ENCODE data around the gene TWF2.
A peak's percentile ranks its signal among the peaks of the same experiment; 100 is the strongest.
"Not testable (repeated sequence)": the region's sequence is repeated elsewhere in the genome, so short reads cannot be mapped to it uniquely, and the experiment has no call there.

Gene TWF2

DNA sequence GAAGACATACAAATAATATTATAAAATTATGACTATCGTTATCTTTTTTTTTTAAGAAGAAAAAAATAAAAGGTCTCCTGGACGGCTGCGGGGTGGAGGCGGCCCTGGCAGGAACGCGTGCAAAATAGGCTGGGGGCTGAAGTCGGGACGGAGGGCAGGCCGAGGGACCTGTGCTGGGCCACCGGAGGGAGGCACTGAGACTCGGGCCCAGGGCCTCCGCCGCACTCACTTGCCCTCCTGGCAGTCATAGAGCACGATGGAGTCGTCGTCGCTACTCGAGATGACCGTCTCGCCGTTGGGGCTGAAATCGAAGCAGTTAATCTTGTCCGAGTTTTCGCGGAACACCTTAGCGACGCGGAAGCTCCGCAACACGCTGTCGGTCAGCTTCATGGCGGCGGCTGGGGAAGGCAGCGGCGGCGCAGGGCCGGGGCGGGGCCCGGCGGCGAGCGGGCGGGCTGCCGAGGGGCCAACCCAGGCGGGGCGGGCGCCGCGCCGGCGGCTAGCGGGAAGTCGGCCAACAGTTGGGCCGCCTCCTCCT, 39.1 kb upstream of the TWF2 start:
- H3K9ac ChIP-seq, result peak overlapping the region; percentile 95
- peaks cover 50% of the 10 kb centered on the region for H3K79me2 ChIP-seq (ENCODE audit: insufficient read depth, low read depth)
- H3K4me1 ChIP-seq (ENCODE audit: low read depth, poor library complexity, severe bottlenecking), result peaks cover 48% of the 10 kb centered on the region
- peak overlapping the region; percentile 88 for H3K27ac ChIP-seq
- H3K27me3 ChIP-seq (ENCODE audit: insufficient read depth, low read depth), result no peaks in the 10 kb centered on the region
- TF ChIP-seq, protein P1, sequence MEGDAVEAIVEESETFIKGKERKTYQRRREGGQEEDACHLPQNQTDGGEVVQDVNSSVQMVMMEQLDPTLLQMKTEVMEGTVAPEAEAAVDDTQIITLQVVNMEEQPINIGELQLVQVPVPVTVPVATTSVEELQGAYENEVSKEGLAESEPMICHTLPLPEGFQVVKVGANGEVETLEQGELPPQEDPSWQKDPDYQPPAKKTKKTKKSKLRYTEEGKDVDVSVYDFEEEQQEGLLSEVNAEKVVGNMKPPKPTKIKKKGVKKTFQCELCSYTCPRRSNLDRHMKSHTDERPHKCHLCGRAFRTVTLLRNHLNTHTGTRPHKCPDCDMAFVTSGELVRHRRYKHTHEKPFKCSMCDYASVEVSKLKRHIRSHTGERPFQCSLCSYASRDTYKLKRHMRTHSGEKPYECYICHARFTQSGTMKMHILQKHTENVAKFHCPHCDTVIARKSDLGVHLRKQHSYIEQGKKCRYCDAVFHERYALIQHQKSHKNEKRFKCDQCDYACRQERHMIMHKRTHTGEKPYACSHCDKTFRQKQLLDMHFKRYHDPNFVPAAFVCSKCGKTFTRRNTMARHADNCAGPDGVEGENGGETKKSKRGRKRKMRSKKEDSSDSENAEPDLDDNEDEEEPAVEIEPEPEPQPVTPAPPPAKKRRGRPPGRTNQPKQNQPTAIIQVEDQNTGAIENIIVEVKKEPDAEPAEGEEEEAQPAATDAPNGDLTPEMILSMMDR (conservative IDR thresholded peaks at IDR 0.05; ENCODE audit: low read depth, low read length), result no peak
- no peak overlapping the region for H2AFZ ChIP-seq (ENCODE audit: low read depth)
- H3K4me2 ChIP-seq, result peak overlapping the region; percentile 93; the same call in 1 of the 2 replicates
- H3K4me3 ChIP-seq (IDR thresholded peaks at IDR 0.05; ENCODE audit: insufficient read depth, low read depth, low read length), result no peak overlapping the region
- 0 out of 2 replicates have a peak, but pooled peaks cover 8% of the 10 kb centered on the region for H4K20me1 ChIP-seq (ENCODE audit: insufficient read depth)
- H3K36me3 ChIP-seq (ENCODE audit: insufficient read depth), result no peaks in the 10 kb centered on the region

DNA sequence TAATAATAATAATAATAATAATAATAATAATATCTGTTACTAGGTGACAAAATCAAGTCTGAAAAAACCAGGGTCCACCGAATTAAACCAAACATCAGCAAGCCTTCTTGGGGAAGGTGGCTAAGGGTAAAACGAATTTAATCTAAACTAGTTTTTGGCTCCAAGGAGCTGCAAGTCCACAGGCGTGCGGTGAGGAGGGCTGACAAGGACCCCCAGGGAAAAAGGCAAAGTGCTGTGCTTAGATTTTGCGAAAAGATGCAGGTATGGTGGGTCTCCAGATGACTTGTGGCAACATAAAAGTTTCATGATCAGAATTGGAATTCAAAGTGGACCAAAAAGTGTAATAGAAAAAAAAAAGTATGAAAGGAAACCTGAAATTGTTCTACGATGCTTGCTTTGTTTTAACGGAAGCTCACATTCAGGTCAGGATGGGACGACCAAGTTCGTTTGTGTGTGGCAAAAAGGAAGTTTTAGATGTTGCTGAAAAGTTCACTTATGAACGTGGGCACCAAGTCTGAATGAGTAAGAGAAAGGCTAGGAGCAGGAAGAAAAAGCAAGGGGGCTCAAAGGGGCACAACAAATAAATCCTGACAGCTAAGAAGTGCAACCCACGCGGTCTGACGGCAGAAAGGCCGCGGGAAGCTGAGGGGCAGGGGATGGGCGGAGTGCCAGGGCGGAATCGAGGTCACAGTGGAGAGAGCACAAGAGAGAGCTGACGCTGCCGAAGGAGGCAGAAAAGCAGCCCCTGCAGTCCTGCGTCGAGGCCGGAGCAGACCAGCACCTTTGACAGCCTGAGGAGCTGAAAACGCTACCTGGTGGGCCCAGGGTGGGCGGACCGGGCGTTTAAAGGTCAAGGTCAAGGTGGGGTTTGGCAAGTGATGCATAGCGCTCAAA, 38.4 kb upstream of the TWF2 start:
- TF ChIP-seq, protein P1 (conservative IDR thresholded peaks at IDR 0.05; ENCODE audit: low read depth, low read length), result no peak
- Histone ChIP-seq H3K9ac (peak overlapping the region; percentile 95), H3K4me3 (IDR thresholded peaks at IDR 0.05; ENCODE audit: insufficient read depth, low read depth, low read length) (no peak overlapping the region), H4K20me1 (ENCODE audit: insufficient read depth) (0 out of 2 replicates have a peak, but pooled peaks cover 13% of the 10 kb centered on the region), H3K27me3 (ENCODE audit: insufficient read depth, low read depth) (no peaks in the 10 kb centered on the region), H3K4me1 (ENCODE audit: low read depth, poor library complexity, severe bottlenecking) (peaks cover 55% of the 10 kb centered on the region), H3K27ac (peak overlapping the region; percentile 88), H3K4me2 (peak overlapping the region; percentile 93; the same call in 1 of the 2 replicates), H3K79me2 (ENCODE audit: insufficient read depth, low read depth) (peaks cover 58% of the 10 kb centered on the region), H3K36me3 (ENCODE audit: insufficient read depth) (no peaks in the 10 kb centered on the region), H2AFZ (ENCODE audit: low read depth) (no peak overlapping the region)

DNA sequence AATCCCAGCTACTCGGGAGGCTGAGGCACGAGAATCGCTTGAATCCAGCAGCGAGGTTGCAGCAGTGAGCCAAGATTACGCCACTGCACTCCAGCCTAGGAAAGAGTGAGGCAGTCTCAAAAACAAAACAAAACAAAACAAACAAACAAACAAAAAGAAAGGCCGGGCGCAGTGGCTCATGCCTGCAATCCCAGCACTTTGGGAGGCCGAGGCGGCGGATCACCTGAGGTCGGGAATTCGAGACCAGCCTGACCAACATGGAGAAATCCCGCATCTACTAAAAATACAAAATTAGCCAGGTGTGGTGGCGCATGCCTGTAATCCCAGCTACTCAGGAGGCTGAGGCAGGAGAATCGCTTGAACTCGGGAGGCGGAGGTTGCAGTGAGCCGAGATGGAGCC, 35.8 kb upstream of the TWF2 start:
- not testable (repeated sequence) for H3K4me2 ChIP-seq

DNA sequence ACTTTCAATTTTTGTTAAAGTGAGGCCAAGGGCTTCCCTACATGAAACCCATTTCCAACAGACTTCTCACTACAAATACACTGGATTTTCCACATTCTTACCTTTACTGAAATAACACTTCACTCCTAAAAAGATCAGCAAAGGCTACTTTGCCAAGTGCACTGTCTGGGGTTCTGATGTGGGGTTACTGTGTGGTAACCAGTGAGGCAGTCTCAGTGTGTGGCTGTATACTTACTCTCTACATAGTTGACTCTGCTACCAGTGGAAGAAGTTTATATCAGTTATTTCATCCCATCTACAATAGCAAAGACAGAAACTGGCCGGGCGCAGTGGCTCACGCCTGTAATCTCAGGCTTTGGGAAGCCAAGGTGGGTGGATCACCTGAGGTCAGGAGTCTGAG, 33.9 kb upstream of the TWF2 start:
- Histone ChIP-seq H3K79me2 (ENCODE audit: insufficient read depth, low read depth) (peaks cover 100% of the 10 kb centered on the region), H3K4me1 (ENCODE audit: low read depth, poor library complexity, severe bottlenecking) (peaks cover 71% of the 10 kb centered on the region), H4K20me1 (ENCODE audit: insufficient read depth) (peaks cover 24% of the 10 kb centered on the region), H3K36me3 (ENCODE audit: insufficient read depth) (no peaks in the 10 kb centered on the region), H3K27ac (peak overlapping the region; percentile 52; the same call in 1 of the 2 replicates), H3K4me2 (peak overlapping the region; percentile 69; the same call in 1 of the 2 replicates), H3K4me3 (IDR thresholded peaks at IDR 0.05; ENCODE audit: insufficient read depth, low read depth, low read length) (no peak overlapping the region), H2AFZ (ENCODE audit: low read depth) (no peak overlapping the region), H3K9ac (no peak overlapping the region), H3K27me3 (ENCODE audit: insufficient read depth, low read depth) (no peaks in the 10 kb centered on the region)
- TF ChIP-seq, protein P1 (conservative IDR thresholded peaks at IDR 0.05; ENCODE audit: low read depth, low read length), result no peak

More for the DNA sequence above, 35.8 kb upstream of the TWF2 start:
- H3K27me3 ChIP-seq (ENCODE audit: insufficient read depth, low read depth); H2AFZ ChIP-seq (ENCODE audit: low read depth); H3K27ac ChIP-seq; H3K36me3 ChIP-seq (ENCODE audit: insufficient read depth); H3K9ac ChIP-seq; H3K4me3 ChIP-seq (IDR thresholded peaks at IDR 0.05; ENCODE audit: insufficient read depth, low read depth, low read length): not testable (repeated sequence)
- Histone ChIP-seq H3K79me2 (ENCODE audit: insufficient read depth, low read depth) (peaks cover 83% of the 10 kb centered on the region), H3K4me1 (ENCODE audit: low read depth, poor library complexity, severe bottlenecking) (peaks cover 76% of the 10 kb centered on the region), H4K20me1 (ENCODE audit: insufficient read depth) (peaks cover 23% of the 10 kb centered on the region)

DNA sequence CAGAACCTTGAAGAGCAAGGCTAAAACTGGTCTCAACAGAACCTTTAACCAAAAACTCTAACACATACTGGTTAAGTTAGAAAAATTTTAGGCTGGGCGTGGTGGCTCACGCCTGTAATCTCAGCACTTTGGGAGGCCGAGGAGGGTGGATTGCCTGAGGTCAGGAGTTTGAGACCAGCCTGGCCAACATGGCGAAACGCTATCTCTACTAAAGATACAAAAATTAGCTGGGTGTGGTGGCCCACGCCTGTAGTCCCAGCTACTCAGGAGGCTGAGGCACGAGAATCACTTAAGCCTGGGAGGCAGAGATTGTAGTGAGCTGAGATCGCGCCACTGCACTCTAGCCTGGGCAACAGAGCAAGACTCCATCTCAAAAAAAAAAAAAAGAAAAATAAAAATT, 33.2 kb upstream of the TWF2 start:
- Histone ChIP-seq H4K20me1 (ENCODE audit: insufficient read depth) (peaks cover 24% of the 10 kb centered on the region), H3K27ac (peak overlapping the region; percentile 52), H3K4me2 (peak overlapping the region; percentile 69), H3K79me2 (ENCODE audit: insufficient read depth, low read depth) (peaks cover 100% of the 10 kb centered on the region), H3K4me1 (ENCODE audit: low read depth, poor library complexity, severe bottlenecking) (peaks cover 71% of the 10 kb centered on the region)
- H3K4me3 ChIP-seq (IDR thresholded peaks at IDR 0.05; ENCODE audit: insufficient read depth, low read depth, low read length); H3K9ac ChIP-seq; H3K27me3 ChIP-seq (ENCODE audit: insufficient read depth, low read depth); H2AFZ ChIP-seq (ENCODE audit: low read depth); H3K36me3 ChIP-seq (ENCODE audit: insufficient read depth): not testable (repeated sequence)

All from KMS-11 (cell line).